RWPE2 (cell line): Measurements from ENCODE around the gene LONP2.

Experiments
- ATAC-seq: fragments of 200-7000 bp; cut with Tn5 transposase; 3 replicates; pipeline ENCODE4 v1.9.1; 2021; ENCODE audit warnings: low read depth
- DNase-seq: peaks from one replicate; pipeline ENCODE4 v3.0.0-alpha.2; 2020; ENCODE audit warnings: low spot score
- H3K27ac ChIP-seq: fragments of 450-650 bp; 2 replicates; pipeline ENCODE4 v1.5.1; 2017; ENCODE audit warnings: mild to moderate bottlenecking; ENCODE audit not compliant: poor library complexity, severe bottlenecking
- H3K27me3 ChIP-seq: fragments of 250-450 bp; sonication (Bioruptor Pico); 2 replicates; pipeline ENCODE4 v1.5.1; 2021; ENCODE audit warnings: mild to moderate bottlenecking, moderate library complexity; ENCODE audit not compliant: insufficient read depth, poor library complexity, severe bottlenecking
- H3K36me3 ChIP-seq: fragments of 250-450 bp; sonication (Bioruptor Pico); 2 replicates; pipeline ENCODE4 v1.5.1; 2020; ENCODE audit warnings: low read depth, mild to moderate bottlenecking, moderate library complexity
- H3K4me1 ChIP-seq: fragments of 250-450 bp; sonication (Bioruptor Pico); 2 replicates; pipeline ENCODE4 v1.5.1; 2021; ENCODE audit warnings: mild to moderate bottlenecking, moderate library complexity; ENCODE audit not compliant: insufficient read depth, poor library complexity, severe bottlenecking
- H3K4me3 ChIP-seq: fragments of 250-450 bp; sonication (Bioruptor Pico); 2 replicates; pipeline ENCODE4 v1.5.1; 2021; ENCODE audit warnings: mild to moderate bottlenecking, moderate library complexity; ENCODE audit not compliant: severe bottlenecking
- H3K9me3 ChIP-seq: fragments of 250-450 bp; sonication (Bioruptor Pico); 2 replicates; pipeline ENCODE4 v1.5.1; 2021; ENCODE audit warnings: mild to moderate bottlenecking, moderate library complexity; ENCODE audit not compliant: severe bottlenecking
- CTCF ChIP-seq: fragments of 450-650 bp; IDR thresholded peaks from one replicate; pipeline ENCODE4 v1.5.1; 2017; ENCODE audit warnings: mild to moderate bottlenecking, moderate library complexity; ENCODE audit not compliant: poor library complexity, severe bottlenecking

The LONP2 gene

GRCh38 chr16:48330189-48330840 lies 86.2 kb downstream of the LONP2 start:
- no peaks in the 10 kb centered on the region for H3K27me3 ChIP-seq
- H3K9me3 ChIP-seq: no peaks in the 10 kb centered on the region
- no peak overlapping the region for H3K27ac ChIP-seq
- H3K4me1 ChIP-seq: no peaks in the 10 kb centered on the region
- H3K4me3 ChIP-seq: no peak overlapping the region
- H3K36me3 ChIP-seq: peaks cover 21% of the 10 kb centered on the region
- TF ChIP-seq CTCF: no peak
- ATAC-seq: no peak
- no peak for DNase-seq

- no peaks in the 10 kb centered on the region for H3K9me3 ChIP-seq
- DNase-seq (no peak), ATAC-seq (no peak)
- no peaks in the 10 kb centered on the region for H3K27me3 ChIP-seq
- no peaks in the 10 kb centered on the region for H3K4me1 ChIP-seq
- H3K27ac ChIP-seq: no peak overlapping the region
- no peak overlapping the region for H3K4me3 ChIP-seq
- H3K36me3 ChIP-seq: peaks cover 25% of the 10 kb centered on the region
- TF ChIP-seq CTCF: no peak
Measured at GRCh38 chr16:48330841-48331192, 86.7 kb downstream of the LONP2 start.

- Histone ChIP-seq H3K4me3 (no peak overlapping the region), H3K27ac (no peak overlapping the region), H3K27me3 (no peaks in the 10 kb centered on the region), H3K9me3 (no peaks in the 10 kb centered on the region), H3K4me1 (no peaks in the 10 kb centered on the region), H3K36me3 (peaks cover 34% of the 10 kb centered on the region)
- TF ChIP-seq CTCF: no peak
- no peak for DNase-seq
- ATAC-seq: no peak
Measured at GRCh38 chr16:48332978-48333377, 88.9 kb downstream of the LONP2 start.

- no peaks in the 10 kb centered on the region for H3K4me1 ChIP-seq
- H3K27me3 ChIP-seq: no peaks in the 10 kb centered on the region
- H3K27ac ChIP-seq: no peak overlapping the region
- ATAC-seq: no peak
- H3K9me3 ChIP-seq: no peaks in the 10 kb centered on the region
- DNase-seq: no peak
- TF ChIP-seq CTCF: no peak
- peaks cover 43% of the 10 kb centered on the region for H3K36me3 ChIP-seq
- no peak overlapping the region for H3K4me3 ChIP-seq
Measured at GRCh38 chr16:48334325-48334724, 90.2 kb downstream of the LONP2 start.

- Histone ChIP-seq H3K4me1 (no peaks in the 10 kb centered on the region), H3K27ac (no peak overlapping the region), H3K27me3 (no peaks in the 10 kb centered on the region), H3K9me3 (no peaks in the 10 kb centered on the region), H3K4me3 (no peak overlapping the region), H3K36me3 (peaks cover 55% of the 10 kb centered on the region)
- no peak for ATAC-seq
- DNase-seq: no peak
- no peak for TF ChIP-seq CTCF
Measured at GRCh38 chr16:48335961-48336360, 91.9 kb downstream of the LONP2 start.
